Right renal pelvis (tissue), 4 donors: ENCODE data around the gene INVS. TPM values are rescaled to one million over a fixed set of nuclear protein-coding genes. Genes with fewer than 3 reads are reported as not detected.

ENCODE experiments used
- DNase-seq, 4 donors: peaks; one replicate each; pipeline ENCODE4 v3.0.0-alpha.2; 2013; ENCODE audit warnings: low read depth in 4 of 4, low spot score in 3 of 4, missing footprints in 1 of 4
- polyA plus RNA-seq, 4 donors: library from polyadenylated mRNA; unstranded; fragments of 120-200 nt; gene quantifications; one replicate each; pipeline ENCODE4 v1.2.1, GENCODE V29; 2013; ENCODE audit not compliant: insufficient read length in 4 of 4

The INVS gene
- polyA plus RNA-seq, 4 donors = 14.8 to 22.4 (median 16.5) TPM

- DNase-seq = no peak
These were observed 168.2 kb downstream of the INVS start for GRCh38 chr9:100267211-100267610.

- DNase-seq = no peak
These were observed 169.2 kb downstream of the INVS start for GRCh38 chr9:100268271-100268670.

- no peak for DNase-seq
These were observed 170.6 kb downstream of the INVS start for GRCh38 chr9:100269656-100270055.

GRCh38 chr9:100277166-100277979 lies 178.3 kb downstream of the INVS start:
- no peak for DNase-seq

GRCh38 chr9:100281066-100281465 lies 182.0 kb downstream of the INVS start:
- DNase-seq = no peak

GRCh38 chr9:100281676-100282387 lies 182.8 kb downstream of the INVS start:
- DNase-seq = no peak

- no peak for DNase-seq
These were observed 183.3 kb downstream of the INVS start for GRCh38 chr9:100282388-100282719.

GRCh38 chr9:100284247-100284646 lies 185.2 kb downstream of the INVS start:
- DNase-seq = no peak

GRCh38 chr9:100285080-100285479 lies 186.0 kb downstream of the INVS start:
- no peak for DNase-seq

- DNase-seq = no peak
These were observed 186.6 kb downstream of the INVS start for GRCh38 chr9:100285601-100286000.

GRCh38 chr9:100286257-100286656 lies 187.2 kb downstream of the INVS start:
- DNase-seq = no peak

GRCh38 chr9:100287186-100287585 lies 188.1 kb downstream of the INVS start:
- no peak for DNase-seq

GRCh38 chr9:100290714-100291113 lies 191.7 kb downstream of the INVS start:
- DNase-seq = no peak

GRCh38 chr9:100292414-100292813 lies 193.4 kb downstream of the INVS start:
- no peak for DNase-seq

GRCh38 chr9:100294341-100294740 lies 195.3 kb downstream of the INVS start:
- DNase-seq = no peak

GRCh38 chr9:100294806-100295205 lies 195.8 kb downstream of the INVS start:
- DNase-seq = no peak

GRCh38 chr9:100295240-100295639 lies 196.2 kb downstream of the INVS start:
- DNase-seq = no peak

GRCh38 chr9:100296407-100296806 lies 197.4 kb downstream of the INVS start:
- no peak for DNase-seq

- DNase-seq = no peak
These were observed 199.3 kb downstream of the INVS start for GRCh38 chr9:100298378-100298777.

- DNase-seq = no peak
These were observed 204.7 kb downstream of the INVS start for GRCh38 chr9:100303747-100304146.

GRCh38 chr9:100306283-100306682 lies 207.2 kb downstream of the INVS start:
- no peak for DNase-seq

GRCh38 chr9:100307080-100307479 lies 208.0 kb downstream of the INVS start:
- DNase-seq = no peak
